Gastroesophageal sphincter (tissue), 3 donors: ENCODE measurements around the gene ADAMTS14.

Experiments
- CTCF ChIP-seq, 4 experiments: fragments of 200-600 bp in 2 of 4; fragments of 450-650 bp in 2 of 4; sonication (generic) in 1 of 4; IDR thresholded peaks; one replicate each; pipeline ENCODE4 v1.5.1; 2017 to 2019; ENCODE audit warnings: antibody characterized with exemption in 4 of 4, mild to moderate bottlenecking in 2 of 4, moderate library complexity in 2 of 4
- EP300 ChIP-seq: sonication (generic); formaldehyde crosslinking; IDR thresholded peaks from one replicate; pipeline ENCODE4 v1.6.1; 2017; ENCODE audit warnings: antibody characterized with exemption, mild to moderate bottlenecking
- POLR2A ChIP-seq, 2 donors: fragments of 450-650 bp; IDR thresholded peaks; one replicate each; pipeline ENCODE4 v1.6.1; 2017; ENCODE audit warnings: antibody characterized with exemption in 2 of 2, mild to moderate bottlenecking in 2 of 2, moderate library complexity in 1 of 2
- POLR2AphosphoS5 ChIP-seq: sonication (generic); formaldehyde crosslinking; IDR thresholded peaks from one replicate; pipeline ENCODE4 v1.6.1; 2017; ENCODE audit warnings: antibody characterized with exemption

- TF ChIP-seq CTCF (IDR thresholded peaks at IDR 0.05): no peak
- no peak for TF ChIP-seq EP300
- no peak for TF ChIP-seq POLR2A (IDR thresholded peaks at IDR 0.05)
- TF ChIP-seq POLR2AphosphoS5: no peak
Measured at GRCh38 chr10:70769121-70769520, 96.8 kb downstream of the ADAMTS14 start.
